ENCODE data around the gene GPR146.

Gene GPR146

DNA sequence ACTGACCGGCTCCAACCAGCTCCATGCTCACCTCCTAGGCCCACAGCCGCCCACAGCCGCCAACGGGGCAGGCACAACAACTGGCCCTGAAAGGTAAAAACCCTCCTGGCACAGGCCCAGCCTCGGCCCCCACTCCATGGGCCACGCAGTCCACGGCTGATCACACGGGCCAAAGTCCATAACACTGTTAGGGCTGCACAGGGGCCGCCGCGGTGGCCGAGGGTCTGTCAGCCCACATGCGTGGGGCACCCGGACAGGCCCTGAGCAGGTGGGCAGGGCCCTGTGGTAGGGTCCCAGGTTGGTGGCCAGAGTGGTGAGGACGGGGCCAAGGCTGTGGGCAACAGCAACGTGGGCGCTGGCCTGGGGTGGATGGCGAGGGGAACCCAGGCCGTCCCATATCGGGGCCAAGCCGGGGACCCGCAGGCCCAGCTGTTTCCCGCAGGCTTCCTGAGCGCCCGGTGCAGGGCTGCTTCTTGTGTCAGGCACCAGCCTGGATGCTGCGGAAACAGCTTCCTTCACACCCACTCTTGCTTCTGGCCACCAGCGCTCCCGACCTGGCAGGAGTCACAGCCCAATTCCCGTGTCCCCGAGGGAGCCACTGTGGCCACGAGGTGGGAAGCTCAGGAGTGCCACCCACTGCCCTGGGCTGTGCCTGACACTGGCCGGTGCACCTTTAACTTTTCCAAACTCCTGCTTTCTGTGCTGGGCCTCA lies 32.2 kb upstream of the GPR146 start:
- peak; percentile 38 for DNase-seq

DNA sequence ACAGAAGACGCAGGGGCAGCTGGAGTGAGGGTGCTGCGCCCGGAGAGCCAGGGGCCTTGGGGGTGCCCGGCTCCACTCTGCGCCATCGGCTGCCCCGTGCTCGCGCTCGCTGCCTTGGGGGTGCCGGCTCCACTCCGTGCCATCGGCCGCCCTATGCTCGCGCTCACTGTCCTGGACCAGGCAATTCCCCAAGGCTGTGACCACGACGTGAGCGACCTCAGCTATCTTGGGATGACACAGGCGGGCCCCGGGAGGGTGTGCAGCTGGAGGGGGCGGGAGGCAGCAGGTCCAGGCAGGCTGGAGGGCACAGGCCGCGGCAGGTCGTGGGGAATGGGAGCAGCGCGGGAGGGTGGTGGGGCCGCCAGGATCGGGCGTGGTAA lies 31.6 kb upstream of the GPR146 start:
- DNase-seq = no peak

DNA sequence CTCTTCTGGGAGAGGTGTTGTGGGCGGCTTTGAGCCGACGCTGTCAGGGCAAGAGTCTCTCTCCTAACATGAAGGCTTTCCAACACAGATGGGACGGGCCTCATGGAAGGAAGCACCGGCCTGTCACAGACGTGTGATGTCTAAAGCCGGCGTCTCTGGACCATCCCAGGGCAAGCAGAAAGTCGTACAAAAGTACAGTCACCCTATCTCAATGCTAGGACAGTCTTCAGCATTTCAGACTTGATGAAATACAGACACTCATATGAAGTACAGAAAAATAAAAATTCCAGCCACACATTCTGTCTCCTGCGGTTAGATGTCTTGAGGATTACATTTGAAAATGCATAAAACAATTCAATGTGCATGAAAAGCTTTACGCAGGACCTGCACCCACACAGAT lies 30.8 kb upstream of the GPR146 start:
- DNase-seq = no peak

DNA sequence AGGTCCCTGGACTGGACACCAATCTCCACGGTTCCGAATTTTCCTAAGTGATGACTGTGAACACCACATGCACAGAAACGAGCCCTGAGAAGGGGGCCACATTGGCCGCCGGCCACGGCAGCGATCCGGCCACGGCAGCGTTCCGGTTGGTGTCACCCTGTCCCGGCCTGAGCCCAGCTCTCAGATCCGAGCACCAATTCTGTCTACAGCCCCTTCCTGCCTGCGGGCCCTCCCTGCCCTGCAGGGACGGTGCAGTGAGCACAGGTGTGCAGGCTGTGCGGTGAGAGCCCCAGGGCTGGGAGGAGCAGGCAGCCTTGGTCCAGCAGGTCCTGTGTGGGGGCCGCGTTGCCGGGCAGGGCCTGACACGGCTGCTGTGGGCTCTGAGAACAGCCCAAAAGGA lies 29.7 kb upstream of the GPR146 start:
- DNase-seq = no peak

DNA sequence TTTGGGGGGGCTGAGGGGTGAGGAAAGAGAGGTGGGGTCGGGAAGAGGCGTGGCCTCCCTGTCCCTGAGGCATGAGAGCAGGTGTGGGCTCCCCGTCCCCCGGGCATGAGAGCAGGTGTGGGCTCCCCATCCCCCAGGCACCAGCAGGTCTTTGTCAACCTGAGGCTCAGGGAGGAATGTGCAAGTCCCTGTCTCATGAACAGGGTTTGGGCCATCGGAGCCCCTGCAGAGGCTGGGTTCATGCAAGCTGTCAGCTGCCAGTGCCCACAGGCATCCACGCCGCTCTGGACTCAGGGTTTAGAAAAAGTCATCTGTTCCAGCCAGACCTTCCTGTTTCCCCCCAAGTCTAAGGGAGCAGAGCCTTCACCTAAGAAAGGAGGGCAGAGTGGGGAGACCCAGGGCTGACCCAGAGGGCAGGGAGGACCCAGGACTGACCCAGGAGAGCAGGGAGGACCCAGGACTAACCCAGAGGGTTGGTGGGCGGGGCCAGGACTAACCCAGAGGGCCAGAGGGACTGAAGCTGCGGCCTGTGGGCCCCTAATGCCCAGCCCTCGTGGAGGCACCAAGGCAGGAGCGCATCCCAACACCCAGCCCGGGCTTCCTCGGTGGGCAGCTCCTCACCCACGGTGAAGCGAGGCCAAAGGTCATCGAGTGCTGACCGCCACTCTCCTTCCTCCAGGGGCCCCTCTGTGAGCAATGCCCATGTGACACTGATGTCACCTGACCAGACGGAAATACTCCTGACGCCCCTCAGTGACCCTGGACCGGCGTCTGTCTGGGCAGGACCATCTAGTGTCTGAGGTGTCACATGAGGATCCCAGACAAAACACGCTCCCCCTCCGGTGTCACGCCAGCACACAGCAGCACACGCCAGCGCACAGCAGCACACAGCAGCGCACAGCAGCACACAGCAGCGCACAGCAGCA lies 28.9 kb upstream of the GPR146 start:
- DNase-seq = no peak

DNA sequence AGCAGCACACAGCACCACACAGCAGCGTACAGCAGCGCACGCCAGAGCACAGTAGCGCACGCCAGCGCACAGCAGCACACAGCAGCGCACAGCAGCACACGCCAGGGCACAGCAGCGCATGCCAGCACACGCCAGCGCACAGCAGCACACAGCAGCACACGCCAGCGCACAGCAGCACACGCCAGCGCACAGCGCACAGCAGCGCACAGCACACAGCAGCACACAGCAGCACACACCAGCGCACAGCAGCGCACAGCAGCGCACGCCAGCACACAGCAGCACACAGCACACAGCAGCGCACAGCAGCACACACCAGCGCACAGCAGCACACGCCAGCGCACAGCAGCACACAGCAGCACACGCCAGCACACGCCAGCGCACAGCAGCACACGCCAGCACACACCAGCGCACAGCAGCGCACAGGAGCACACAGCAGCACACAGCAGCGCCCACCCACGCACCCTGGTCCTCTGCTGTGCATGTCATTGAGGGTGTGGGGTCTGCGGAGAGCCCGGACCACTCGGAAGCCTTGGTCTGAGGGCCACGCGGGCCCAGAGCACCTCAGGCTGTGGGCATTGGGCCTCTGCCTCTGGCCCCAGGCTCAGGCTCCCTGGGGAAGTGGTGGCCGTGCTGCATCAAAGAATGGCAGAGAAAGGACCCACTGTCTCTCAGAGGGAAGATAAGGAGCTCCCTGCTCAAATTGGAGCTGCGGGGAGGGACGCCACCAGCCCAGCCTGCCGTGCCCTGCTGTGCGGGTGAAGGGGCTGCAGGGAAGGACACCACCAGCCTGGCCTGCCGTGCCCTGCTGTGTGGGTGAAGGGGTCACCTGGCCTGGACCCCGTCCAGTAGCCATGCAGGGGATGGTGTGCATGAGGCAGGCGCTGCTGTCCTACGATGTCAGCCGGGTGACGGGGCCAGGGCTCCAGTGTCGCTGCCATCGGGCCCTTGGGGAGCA lies 27.5 kb upstream of the GPR146 start:
- DNase-seq = no peak

DNA sequence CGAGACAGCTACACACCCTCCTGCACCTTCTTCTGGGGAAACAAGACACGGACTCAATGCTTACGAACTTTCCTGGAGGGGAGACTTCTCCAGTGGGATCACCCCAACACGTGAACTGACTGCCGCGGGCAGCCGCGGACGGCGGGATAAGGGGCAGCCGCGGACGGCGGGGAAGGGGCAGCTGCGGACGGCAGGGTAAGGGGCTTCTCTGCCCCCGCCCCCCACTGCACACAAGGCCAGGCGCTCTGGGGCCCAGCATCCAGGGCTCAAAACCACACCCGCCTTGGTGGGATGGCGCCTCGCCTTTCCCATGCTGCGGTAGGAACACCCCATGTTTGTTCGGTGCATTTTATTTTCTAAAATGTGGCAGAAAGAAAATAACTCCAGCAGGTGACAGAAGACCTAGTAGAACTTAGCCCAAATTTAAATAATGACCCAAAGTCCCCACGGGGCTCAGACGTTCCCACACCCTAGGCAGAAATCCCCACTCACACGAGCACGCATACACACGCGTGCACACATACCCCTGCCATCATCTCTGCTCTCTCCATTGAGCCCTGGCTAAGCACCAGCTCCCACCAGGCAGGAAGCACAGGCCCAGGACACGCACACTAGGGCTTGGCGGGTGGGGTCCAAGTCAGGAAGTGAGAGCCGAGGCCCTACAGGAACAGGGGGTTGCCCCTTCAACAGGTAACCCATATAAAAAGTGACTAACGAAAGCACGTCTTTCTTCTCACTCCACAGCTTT lies 26.6 kb upstream of the GPR146 start:
- no peak for DNase-seq

DNA sequence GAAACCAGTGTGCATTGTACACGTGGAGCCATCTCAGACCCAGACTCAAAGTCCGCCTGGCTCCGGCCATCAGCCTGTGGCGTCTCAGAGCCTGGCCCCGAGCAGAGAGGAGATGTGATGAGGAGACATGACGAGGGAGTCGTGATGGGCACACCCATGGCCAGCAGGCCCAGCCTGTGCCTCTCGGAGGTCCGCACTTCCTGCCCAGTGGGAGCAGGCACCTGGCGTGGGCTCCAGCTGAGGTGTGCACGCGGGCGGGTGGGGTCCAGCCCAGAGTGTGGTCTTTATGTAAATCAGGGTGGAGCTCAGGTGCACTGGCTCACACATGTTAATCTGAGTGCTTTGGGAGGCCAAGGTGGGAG lies 26.0 kb upstream of the GPR146 start:
- no peak for DNase-seq

DNA sequence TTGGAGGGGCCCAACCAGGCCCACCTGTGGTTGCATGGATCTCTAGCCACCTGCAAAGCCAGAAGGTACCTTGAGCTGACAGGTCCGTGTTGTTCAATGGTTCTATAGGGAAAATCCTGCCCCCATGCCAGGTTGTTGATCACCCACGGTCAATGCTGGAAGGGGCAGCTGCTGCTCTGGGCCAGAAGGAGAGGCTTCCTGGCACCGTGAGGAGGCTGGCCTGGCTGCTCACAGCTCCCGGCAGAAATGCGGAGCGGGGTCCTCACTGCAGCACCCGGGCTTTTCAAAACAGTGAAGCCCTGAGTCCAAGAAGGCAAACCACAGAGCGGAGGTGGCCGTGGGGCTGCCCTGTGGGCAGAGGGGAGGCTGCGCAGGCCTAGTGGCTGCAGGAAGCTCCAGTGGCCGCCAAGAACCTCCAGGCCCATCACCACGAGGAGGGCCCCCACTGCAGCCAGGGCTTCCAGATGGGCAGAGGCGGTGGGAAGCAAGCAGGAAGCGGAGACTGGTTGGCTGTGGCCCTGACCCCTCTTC lies 25.0 kb upstream of the GPR146 start:
- no peak for DNase-seq

DNA sequence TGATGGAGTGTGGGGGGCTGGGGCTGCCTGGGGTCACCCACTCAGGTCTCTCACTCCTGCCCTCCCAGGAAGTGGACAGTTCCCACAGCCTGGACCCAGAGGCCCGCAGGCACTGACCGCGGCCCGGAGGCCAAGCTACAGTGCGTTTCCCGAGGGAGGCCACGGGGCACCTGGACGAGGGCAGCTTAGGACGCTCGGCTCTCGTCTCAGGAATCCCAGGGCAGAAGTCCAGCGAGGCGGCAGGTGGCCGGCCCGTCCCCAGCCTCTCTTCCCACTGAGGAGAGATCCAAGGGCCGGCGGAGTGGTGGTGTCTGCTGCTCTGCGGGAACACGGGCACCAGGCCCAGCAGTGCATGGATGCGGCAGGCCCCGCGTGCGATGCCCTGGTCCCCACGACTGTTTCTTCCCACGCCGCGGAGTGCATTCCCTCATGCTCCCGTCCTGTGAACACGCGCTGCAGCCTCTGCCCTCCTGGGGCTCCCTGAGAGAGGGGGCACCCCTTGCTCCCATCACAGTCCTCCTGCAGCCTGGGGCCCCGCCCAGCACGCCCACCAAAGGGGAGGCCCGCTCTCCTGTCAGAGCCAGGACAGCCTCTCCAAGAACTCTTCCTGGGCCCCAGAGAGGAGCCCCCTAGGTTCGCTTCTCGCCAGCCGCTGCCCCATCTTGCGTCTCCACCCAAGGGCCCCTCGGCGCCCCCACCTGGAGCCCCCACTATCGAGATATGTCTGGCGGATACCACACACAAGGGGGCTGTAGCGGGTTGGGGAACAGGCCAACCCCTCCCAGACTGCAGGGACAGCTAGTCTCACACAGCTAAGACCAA lies 24.3 kb upstream of the GPR146 start:
- no peak for DNase-seq

DNA sequence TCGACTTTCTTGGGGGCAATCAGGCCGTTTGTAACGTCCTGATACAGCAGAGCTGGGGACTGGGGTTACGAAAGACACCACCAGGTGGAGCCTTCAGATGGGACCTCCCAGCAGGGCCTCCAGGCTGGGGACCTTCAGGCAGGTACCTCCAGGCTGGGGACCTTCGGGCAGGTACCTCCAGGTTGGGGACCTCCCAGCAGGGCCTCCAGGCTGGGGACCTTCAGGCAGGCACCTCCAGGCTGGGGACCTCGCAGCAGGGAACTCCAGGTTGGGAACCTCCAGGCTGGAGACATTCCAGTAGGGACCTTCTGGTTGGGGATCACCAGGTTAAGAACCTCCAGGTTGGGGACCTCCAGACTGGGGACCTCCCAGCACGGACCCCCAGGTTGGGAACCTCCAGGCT lies 23.5 kb upstream of the GPR146 start:
- peak; percentile 47 for DNase-seq

DNA sequence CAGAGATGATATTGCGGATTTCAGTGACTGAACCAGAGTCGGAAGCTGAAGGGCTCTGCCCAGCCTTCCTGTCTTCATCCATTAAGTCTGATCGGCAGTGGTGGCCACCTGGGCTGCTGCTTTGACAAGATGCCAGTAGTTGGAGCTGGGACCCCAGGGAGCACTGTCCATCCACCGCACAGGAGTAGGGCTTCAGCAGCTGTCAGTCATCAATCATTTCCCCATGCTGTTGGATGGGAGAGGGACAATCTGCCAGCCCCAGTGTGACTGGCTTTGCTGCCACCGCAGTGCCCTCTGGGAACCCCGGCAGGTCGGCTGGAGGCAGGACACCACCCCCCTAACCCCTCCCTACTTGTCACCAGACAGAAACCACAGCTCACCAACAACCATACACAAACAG lies 23.0 kb upstream of the GPR146 start:
- DNase-seq = no peak

DNA sequence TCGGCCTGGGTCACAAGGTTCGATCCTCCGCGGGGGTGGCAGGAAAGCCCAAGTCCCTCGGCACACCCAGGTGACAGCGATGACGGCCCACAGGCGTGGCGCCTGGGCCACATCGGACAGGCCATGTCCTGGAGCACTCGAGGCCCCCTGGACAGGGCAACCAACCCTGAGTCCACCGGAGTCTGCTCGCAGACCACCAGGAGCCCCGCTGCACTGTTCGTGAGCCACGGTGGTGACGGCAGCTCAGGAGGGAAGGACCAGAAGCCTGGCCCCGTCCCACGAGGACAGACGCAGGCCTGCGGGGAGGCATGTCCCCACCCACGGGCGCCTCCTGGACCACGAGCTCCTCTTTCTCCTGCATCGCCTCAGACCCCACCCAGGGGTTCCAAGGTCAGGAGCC lies 22.4 kb upstream of the GPR146 start:
- no peak for DNase-seq

DNA sequence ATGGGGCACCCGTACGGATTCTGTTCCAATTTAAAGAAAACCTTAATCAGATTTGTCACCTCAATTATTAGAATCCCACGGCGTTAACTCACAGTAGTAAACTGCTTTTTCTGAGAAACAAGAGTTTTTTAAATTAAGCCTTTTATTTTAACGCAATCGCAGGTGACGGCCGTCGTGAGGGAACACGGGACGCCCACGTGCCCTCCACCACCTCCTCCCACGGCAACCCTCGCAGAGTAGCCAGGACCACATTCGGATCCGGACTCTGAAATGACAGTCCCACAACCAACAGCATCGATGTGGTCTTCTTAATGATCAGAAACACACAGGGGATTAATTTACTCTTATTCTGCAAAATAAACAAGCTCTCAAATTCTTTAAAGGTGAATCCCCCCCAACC lies 22.0 kb upstream of the GPR146 start:
- no peak for DNase-seq

DNA sequence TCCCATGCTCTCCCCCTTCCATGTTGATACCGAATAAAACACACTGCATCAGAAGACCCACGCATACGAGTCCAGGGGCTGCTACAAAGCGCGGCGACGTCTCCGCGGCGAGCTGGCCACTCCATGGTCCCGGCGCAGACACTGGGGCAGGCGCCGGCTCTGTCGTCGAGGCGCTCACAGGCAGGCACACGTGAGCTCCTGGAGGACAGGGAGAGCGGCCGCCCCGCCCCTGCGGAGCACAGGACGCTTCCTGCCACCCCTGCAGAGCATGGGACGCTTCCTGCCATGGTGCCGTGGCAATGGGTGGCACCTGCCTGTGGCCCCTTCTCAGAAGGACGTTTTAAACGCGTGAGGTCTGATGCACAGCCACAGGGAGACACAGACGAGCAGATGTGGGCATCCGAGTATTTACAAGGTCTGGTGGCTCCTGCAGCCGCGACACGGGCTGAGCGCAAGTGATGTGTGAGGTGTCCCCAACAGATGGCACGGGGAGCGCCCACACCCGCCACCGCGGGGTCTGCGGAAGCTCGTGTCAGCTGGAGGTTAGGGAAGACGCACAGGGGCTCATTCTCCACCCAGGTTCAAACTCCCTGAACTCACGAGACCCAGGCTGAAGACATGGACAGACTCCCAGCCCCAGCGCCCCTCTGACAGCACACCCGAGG lies 21.4 kb upstream of the GPR146 start:
- no peak for DNase-seq

DNA sequence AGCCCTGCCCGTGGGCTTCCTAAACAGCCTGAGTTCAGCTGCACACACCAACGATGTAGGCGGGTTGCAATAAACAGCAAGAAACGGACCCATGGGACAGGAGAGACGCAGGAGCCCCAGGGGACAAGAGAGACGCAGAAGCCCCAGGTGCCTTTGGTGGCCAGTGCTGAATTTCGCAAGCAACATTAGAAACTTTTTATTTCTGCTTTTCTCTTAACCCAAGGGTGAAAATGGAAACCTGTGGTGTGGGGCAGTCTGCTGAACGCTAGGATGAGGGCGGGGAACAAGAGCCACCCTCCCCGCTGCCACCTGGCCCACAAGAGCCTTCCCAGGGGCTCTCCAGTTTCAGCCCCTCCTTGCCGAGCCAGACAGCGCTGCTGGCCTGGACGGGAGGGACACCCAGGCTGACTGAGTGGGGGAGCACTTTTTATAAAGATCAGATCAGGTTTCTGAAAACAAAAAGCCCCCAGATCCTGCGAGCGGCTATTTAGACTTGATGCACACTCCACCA lies 20.0 kb upstream of the GPR146 start:
- DNase-seq = peak; percentile 53

DNA sequence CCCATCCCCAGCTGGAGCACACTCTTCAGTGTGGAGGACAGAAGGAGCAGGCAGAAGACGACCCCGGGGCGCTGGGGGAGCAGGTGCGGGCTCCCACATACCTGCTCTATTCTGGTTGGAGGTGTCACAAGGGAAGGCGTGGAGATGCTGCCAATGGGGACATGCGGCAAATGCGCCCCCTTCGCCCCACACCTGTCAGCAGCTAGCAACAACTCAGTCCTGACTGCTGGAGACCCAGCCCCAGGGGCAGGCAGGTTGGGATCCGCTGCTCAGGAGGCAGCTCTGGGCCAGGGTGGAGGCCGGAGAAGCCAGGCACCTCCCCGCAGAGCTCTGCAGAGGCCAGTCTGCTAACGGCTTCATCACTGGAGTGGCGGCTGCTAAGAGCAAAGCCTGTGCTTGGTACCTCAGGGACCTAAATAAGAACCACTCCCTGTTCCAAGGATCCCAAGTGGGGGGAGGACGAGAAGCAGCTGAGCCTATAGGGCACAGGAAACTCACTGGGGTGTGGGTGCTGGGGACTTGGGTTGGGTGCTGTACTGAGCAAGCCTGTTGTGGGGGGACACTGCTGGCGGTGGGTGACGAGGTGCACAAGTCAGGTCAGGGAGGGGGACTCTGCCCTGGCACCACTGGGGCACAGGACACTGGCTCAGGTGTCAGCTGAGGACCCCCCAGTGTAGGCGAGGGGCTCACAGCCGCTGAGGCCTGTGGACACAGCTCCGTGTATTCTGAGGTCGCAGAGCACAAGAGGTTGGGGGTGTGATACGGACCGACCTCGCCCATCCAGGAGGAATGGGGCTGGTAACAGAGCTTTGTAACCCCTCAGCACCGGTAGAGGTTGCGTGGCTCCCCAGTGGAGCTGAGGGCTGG lies 19.2 kb upstream of the GPR146 start:
- DNase-seq = no peak

DNA sequence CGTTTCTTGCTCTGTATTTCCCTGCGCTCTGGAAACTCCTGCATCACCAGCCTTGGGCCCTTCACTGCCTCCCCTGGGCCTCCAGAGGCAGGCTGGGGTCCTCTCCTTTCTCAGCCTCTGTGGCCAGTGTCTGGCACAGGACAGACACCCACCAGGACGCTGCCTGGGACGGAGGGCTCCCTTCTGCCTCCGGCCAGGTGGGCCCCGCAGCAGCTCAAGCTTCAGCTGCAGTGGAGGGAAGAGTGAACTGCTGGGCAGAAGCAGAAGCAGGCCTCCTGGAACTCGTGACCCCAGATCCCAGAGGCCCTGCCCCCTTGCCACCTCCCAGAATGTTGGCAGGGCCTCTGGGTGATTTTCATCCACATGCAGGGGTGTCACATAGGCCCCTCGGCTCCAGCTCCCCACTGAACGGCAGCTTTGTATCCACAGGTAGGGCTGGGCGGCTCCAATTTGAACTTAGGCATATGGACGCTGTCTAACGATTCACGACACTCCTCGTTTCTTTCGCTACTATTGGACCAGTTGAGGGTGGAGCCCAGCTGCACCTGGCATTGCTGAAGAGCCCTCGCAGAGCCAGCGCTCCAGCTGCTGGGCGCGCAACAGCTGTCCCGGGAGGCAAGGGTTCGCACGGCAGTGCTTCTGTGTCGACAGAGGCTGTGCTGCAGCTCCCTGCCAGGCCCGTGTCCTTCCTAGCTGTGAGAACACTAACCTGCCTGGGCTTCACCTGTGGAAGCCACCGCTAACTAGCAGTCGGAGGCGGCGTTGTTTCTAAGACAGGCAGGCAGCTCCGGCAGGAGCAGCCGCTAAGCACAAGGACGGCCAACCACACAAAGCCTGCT lies 18.4 kb upstream of the GPR146 start:
- no peak for DNase-seq

DNA sequence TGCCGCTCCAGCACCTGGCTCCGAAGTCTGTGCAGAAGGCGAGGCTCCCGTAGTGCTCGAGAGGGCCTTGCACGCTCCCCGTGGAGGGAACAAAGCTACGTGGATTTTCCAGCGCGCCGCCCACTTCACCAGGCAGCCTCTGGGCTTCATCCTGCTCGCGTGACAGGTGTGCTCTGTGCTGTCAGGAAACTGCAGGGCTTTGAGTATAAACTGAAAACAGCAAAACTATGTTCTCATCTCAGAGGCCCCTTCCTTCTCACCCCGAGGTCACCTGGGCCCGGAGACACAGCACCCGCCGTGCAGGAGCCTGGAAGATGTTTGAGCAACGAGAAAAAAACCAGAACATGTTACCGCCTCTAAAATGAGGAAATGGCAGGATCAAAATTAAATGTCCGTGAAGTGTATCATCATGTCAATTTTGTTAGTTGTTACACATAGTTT lies 17.6 kb upstream of the GPR146 start:
- no peak for DNase-seq

Measured in hematopoietic multipotent progenitor cell treated with erythropoietin and hydrocortisone succinate and interleukin-3 and kit ligand, for 6 days (in vitro differentiated cells).